PC-3 (cell line): ENCODE measurements around the gene DLG2.

ENCODE experiments used
- EZH2 ChIP-seq: fragments of 300-600 bp; sonication (generic); IDR thresholded peaks from one replicate; pipeline ENCODE4 v1.6.1; 2017; ENCODE audit warnings: antibody characterized with exemption, mild to moderate bottlenecking, low read length; ENCODE audit not compliant: unreplicated experiment
- TF ChIP-seq, protein P1 (sequence below): fragments of 300-600 bp; sonication (generic); conservative IDR thresholded peaks from 2 replicates; pipeline ENCODE4 v1.5.1; 2017; ENCODE audit warnings: antibody characterized with exemption, low read depth, mild to moderate bottlenecking, low read length

DNA sequence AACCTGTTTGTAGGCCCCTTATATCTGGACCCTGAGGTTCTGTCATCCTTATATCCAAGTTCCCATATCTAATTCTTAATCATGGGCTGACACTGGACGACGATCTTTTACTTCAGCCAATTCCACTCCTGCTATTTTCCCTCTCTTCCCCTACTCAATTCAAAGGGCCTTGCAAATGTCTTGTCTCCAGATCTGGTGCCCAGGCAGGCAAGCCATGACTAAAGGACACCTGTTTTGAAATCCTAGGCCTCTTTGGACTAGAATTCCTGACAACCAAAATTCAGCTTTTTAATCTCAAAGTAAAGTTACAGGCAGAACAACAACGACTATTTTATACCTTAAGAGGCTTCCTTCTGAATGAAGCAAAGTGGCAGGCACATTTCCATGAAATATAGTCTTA is 963.4 kb downstream of the DLG2 start:
- TF ChIP-seq, protein P1, sequence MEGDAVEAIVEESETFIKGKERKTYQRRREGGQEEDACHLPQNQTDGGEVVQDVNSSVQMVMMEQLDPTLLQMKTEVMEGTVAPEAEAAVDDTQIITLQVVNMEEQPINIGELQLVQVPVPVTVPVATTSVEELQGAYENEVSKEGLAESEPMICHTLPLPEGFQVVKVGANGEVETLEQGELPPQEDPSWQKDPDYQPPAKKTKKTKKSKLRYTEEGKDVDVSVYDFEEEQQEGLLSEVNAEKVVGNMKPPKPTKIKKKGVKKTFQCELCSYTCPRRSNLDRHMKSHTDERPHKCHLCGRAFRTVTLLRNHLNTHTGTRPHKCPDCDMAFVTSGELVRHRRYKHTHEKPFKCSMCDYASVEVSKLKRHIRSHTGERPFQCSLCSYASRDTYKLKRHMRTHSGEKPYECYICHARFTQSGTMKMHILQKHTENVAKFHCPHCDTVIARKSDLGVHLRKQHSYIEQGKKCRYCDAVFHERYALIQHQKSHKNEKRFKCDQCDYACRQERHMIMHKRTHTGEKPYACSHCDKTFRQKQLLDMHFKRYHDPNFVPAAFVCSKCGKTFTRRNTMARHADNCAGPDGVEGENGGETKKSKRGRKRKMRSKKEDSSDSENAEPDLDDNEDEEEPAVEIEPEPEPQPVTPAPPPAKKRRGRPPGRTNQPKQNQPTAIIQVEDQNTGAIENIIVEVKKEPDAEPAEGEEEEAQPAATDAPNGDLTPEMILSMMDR: no peak
- TF ChIP-seq EZH2: no peak
